Body of pancreas (tissue), 4 donors: ENCODE measurements around the gene GREB1.

Experiments used
- POLR2A ChIP-seq, 3 donors: fragments of 450-650 bp; IDR thresholded peaks; one replicate each; pipeline ENCODE4 v1.6.1; 2016; ENCODE audit warnings: antibody characterized with exemption in 3 of 3, mild to moderate bottlenecking in 2 of 3
- TF ChIP-seq, protein P1 (sequence below), 7 experiments: fragments of 450-650 bp in 4 of 7; fragments of 200-600 bp in 3 of 7; sonication (generic) in 3 of 7; IDR thresholded peaks; one replicate each; pipeline ENCODE4 v1.5.1; 2016 to 2019; ENCODE audit warnings: antibody characterized with exemption in 7 of 7

DNA sequence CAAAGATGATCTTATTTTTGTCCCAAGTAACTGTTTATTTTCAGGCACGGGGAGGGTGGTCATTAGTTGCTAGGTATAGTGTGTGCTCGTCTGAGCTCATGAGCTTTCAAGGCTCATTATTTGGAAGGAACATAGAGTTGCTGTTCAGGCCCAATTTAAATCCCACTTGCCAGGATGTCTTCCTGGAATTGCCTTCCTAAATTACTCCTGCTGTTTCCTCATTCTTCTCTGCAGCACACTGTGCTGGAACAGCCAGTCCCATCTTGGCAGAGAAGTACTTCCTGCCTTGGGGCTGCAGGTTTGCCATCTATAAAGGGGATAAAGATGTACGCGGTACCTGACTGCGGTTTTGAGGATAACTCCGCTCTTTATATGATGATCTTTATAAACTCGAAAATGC is 37.3 kb downstream of the GREB1 start:
- TF ChIP-seq, protein P1, sequence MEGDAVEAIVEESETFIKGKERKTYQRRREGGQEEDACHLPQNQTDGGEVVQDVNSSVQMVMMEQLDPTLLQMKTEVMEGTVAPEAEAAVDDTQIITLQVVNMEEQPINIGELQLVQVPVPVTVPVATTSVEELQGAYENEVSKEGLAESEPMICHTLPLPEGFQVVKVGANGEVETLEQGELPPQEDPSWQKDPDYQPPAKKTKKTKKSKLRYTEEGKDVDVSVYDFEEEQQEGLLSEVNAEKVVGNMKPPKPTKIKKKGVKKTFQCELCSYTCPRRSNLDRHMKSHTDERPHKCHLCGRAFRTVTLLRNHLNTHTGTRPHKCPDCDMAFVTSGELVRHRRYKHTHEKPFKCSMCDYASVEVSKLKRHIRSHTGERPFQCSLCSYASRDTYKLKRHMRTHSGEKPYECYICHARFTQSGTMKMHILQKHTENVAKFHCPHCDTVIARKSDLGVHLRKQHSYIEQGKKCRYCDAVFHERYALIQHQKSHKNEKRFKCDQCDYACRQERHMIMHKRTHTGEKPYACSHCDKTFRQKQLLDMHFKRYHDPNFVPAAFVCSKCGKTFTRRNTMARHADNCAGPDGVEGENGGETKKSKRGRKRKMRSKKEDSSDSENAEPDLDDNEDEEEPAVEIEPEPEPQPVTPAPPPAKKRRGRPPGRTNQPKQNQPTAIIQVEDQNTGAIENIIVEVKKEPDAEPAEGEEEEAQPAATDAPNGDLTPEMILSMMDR (IDR thresholded peaks at IDR 0.05) = no peak
- TF ChIP-seq POLR2A (IDR thresholded peaks at IDR 0.05) = no peak
